LNCaP clone FGC (cell line): ENCODE results near the gene OOSP3.

Experiments
- DNase-seq: peaks from one replicate; pipeline ENCODE4 v3.0.0-alpha.2; 2011; ENCODE audit warnings: low read depth
- H3K4me3 ChIP-seq: 2 replicates; pipeline ENCODE4 v1.5.1; 2011; ENCODE audit warnings: mild to moderate bottlenecking, low read depth, low read length, control low read depth
- TF ChIP-seq, protein P1 (sequence below): IDR thresholded peaks from 2 replicates; pipeline ENCODE4 v1.5.1; 2012; ENCODE audit warnings: mild to moderate bottlenecking; ENCODE audit not compliant: control insufficient read depth, insufficient read depth; ENCODE audit errors: extremely low read depth

The OOSP3 gene

DNA sequence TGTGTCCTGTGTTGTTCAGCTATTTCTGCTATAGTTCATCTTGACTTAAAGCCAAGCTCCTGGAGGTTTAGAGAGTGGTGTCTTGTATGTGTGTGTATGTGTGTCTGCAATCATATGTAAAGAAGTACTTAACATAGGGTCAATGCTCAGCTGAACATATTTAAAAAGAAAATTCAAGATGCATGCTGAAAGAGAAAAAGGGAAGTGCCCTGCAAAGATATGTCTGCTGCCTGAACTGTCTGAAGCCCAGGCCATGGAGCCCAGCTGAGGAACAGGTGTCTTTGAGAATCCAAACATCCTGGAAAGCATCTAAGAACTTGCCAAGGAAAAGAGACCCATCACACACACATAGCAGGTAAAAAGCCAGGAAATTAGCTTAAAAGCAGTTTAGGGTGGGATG is 18.9 kb upstream of the OOSP3 start:
- DNase-seq = no peak

DNA sequence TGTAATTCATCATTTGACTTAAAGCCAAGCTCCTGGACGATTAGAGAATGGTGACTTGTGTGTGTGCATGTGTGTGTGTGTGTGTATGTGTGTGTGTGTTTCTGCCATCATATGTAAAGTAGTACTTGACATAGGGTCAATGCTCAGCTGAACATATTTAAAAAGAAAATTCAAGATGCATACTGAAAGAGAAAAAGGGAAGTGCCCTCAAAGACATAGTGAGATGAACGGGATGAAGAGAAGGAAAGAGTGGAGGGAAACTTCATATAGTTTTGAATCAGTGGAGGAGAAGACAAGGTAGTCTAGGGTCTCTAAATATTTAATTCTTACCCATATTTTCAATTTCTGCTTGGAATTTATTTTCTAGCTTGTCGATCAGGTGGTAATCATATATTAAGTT is 16.3 kb upstream of the OOSP3 start:
- no peak for DNase-seq
- no peak overlapping the region for H3K4me3 ChIP-seq
- TF ChIP-seq, protein P1, sequence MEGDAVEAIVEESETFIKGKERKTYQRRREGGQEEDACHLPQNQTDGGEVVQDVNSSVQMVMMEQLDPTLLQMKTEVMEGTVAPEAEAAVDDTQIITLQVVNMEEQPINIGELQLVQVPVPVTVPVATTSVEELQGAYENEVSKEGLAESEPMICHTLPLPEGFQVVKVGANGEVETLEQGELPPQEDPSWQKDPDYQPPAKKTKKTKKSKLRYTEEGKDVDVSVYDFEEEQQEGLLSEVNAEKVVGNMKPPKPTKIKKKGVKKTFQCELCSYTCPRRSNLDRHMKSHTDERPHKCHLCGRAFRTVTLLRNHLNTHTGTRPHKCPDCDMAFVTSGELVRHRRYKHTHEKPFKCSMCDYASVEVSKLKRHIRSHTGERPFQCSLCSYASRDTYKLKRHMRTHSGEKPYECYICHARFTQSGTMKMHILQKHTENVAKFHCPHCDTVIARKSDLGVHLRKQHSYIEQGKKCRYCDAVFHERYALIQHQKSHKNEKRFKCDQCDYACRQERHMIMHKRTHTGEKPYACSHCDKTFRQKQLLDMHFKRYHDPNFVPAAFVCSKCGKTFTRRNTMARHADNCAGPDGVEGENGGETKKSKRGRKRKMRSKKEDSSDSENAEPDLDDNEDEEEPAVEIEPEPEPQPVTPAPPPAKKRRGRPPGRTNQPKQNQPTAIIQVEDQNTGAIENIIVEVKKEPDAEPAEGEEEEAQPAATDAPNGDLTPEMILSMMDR = no peak

More for the DNA sequence above, 18.9 kb upstream of the OOSP3 start:
- H3K4me3 ChIP-seq = no peak overlapping the region
- TF ChIP-seq, protein P1 = no peak

DNA sequence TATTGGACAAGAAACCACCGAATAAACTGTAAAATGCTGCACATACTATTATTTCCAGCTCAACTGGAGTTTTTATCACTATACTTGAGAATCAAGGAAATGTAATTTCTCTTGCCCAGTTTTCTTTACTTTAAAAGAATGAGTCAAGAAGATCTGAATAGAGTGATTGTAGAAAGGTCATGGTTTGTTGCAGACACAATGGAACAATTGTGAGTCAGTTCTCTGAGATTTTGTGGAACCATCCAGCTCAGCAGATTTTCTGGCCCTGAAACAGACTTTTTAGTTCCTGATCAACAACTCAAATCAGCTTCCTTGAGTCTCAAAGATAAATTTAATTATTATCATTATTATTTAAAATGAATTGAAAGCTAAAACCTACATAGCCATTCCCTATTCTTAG is 13.6 kb upstream of the OOSP3 start:
- TF ChIP-seq, protein P1 = no peak
- no peak overlapping the region for H3K4me3 ChIP-seq
- no peak for DNase-seq

DNA sequence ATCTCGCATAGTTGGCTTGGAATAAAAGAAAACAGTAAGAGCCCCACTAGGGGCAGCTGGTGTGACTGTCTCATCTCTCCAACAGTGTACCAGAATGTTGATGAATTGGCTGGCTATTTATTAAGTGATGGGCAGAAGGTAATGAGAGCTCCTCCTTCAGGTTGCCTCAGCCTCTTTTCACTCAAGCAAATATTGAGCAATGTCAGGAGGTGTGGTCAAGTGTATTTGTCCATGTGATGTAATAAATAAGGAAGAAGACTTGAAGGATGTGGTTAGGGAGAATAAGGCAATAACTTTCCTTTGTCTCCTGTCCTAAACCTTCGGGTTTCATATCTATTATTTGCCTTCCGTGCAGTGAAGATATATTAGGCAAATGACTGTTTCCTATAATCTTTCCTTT is 12.2 kb upstream of the OOSP3 start, which contains the start of gene TCN1:
Gene TCN1 (minus strand): TSS at position 91 of the 400 bp plus-strand sequence. CDS start 17 bp downstream, at position 74.
- TF ChIP-seq, protein P1 = no peak
- peak; percentile 25 for DNase-seq
- H3K4me3 ChIP-seq = no peak within 1 kb of the TSS

DNA sequence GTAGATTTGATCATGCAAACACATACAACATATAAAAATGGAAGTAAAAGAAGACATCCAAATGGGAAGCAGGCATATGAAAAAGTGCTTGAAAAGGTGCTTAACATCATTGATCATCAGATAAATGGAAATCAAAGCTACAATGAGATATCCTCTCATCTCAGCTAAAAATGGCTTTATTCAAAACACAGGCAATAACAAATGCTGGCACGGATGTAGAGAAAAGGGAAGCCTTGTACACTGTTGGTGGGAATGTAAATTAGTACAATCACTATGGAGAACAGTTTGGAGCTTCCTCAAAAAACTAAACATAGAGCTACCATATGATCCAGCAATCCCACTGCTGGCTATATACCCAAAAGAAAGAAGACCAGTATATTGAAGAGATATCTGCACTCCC is 11.7 kb upstream of the OOSP3 start:
- TF ChIP-seq, protein P1 = no peak
- DNase-seq = no peak
- no peak overlapping the region for H3K4me3 ChIP-seq

DNA sequence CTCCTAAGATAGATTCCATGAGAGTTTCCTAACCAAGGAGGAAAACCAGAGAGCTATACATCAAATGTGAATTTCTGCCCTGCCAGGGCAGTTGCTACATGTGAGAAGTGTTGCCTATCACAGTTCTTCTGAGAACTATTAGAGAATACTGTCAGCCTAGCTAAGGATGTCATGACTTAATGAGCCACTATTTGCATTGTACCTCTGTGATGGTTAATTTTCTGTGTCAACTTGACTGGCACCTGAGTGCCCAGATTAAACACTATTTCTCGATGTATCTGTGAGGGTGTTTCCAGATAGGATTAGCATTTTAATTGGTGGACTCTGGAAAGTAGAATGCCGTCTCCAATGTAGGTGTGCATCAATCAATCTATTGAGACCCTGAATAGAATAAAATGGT is 10.6 kb upstream of the OOSP3 start:
- TF ChIP-seq, protein P1 = no peak
- no peak overlapping the region for H3K4me3 ChIP-seq
- DNase-seq = no peak

DNA sequence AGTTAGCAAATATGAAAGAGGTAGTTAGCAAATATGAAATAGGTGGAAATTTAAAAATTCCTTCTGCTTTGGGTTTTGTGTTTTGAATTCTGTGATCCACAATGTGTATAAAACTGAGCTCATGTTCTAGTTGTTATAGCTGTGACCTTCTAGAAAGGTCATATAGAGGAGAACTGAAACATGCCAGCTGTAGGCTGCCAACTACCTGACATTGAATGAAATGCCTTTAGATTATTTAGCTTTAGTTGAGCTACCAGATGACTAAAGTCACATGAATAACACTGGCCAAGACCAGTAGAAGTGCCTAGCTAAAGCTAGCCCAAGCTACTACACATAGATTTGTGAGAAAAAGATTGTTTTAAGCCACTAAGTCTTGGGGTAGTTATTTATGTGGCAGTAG is 6.5 kb upstream of the OOSP3 start:
- DNase-seq = no peak
- no peak overlapping the region for H3K4me3 ChIP-seq
- TF ChIP-seq, protein P1 = no peak
